Right ventricle myocardium superior (tissue), 1 donor: ENCODE measurements around the gene ERCC6. TPM values are rescaled to one million over a fixed set of nuclear protein-coding genes. Genes with fewer than 3 reads are reported as not detected.

Experiments
- ATAC-seq: fragments of 200-7000 bp; cut with Tn5 transposase; one replicate; pipeline ENCODE4 v1.9.1; 2020; ENCODE audit warnings: mild to moderate bottlenecking; ENCODE audit not compliant: poor library complexity
- DNase-seq: peaks from one replicate; pipeline ENCODE4 v3.0.0-alpha.2; 2020
- intact Hi-C: fragments of 100-400 bp; cut with DNase I; formaldehyde crosslinking; loops from one replicate; pipeline ENCODE4 v1.11.2; 2022
- total RNA-seq: library from RNA; stranded (reverse); fragmentation: NEBNext Ultra II Directional; extraction: Animal tissue kit (Norgen Biotek cat#: 25700); gene quantifications from one replicate; pipeline ENCODE4 v1.2.1, GENCODE V29; 2021
- donor health status: DM: no; HTN: yes; CAD: no; lungs with severe emphysema.

The ERCC6 gene
- total RNA-seq, 1 donor from 2014 or later, result 25.3 TPM

GRCh38 chr10:49519717-49520116 lies 19.2 kb downstream of the ERCC6 start:
- DNase-seq (no peak), ATAC-seq (peak; percentile 58)
- intact Hi-C loops, result loop anchor here (5.0 kb wide), 1 partner anchor 542 kb away; no protein-coding TSS in a partner anchor

- intact Hi-C loops, result loop anchor here (5.0 kb wide), 1 partner anchor 542 kb away; no protein-coding TSS in a partner anchor
- DNase-seq (no peak), ATAC-seq (peak; percentile 84)
These were observed 19.8 kb downstream of the ERCC6 start for GRCh38 chr10:49518982-49519578.

DNA sequence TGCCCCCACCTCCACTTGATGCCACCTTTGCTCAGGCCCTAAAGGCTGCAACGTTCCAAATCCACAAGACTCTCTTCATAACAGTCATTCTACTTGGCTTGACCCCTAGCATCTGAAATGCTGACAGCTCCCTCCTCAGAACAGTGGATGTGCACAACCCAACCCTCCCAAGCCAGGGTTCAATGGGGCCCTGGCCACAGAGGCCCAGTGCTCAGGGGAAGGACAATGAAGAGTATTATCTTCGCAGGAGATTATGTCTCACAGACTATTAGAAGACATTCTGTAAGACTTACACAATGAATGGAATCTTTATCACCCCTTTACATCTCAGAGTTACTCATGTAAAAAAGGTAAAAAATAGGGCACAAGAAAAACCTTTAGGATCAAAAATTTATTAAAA lies 20.4 kb downstream of the ERCC6 start:
- no peak for ATAC-seq
- no peak for DNase-seq
- intact Hi-C loops, result loop anchor here (5.0 kb wide), 1 partner anchor 541 kb away; no protein-coding TSS in a partner anchor

GRCh38 chr10:49516216-49516970 lies 22.5 kb downstream of the ERCC6 start:
- intact Hi-C loops, result loop anchor here (5.0 kb wide), 1 partner anchor 539 kb away; no protein-coding TSS in a partner anchor
- ATAC-seq (no peak), DNase-seq (no peak)

DNA sequence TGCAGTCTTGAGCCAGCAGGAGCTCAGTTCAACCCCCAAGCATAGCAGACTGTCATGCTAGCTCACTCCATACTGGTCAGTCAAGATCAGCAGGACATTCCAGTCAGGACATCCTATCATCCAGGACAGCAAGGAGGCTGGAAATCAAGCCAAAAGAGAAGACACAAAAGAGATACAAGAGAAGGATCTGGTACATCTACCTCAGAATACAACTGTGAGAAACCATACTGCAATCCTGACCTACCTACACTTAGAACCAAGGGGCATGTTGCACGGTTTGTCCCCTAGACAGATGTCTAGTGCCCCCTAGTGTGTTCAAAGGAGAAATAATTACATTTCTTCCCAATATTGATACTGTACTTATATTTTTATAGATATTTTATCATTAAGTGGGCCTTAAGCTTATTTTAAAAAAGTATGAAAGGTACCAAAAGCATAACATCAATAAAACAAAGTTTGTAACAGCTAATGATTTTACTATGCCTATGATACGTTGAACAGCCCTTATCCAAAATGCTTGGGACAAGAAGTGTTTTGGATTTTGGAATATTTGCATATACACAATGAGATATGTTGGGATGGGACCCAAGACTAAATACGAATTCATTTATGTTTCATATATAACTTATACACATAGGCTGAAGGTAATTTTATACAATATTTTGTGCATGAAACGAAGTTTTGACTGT lies 26.7 kb downstream of the ERCC6 start:
- DNase-seq (no peak), ATAC-seq (peak; percentile 58)
- intact Hi-C loops, result loop anchor here (5.0 kb wide), 1 partner anchor 105 kb away; no protein-coding TSS in a partner anchor

GRCh38 chr10:49509771-49510303 lies 29.1 kb downstream of the ERCC6 start:
- DNase-seq (no peak), ATAC-seq (no peak)
- intact Hi-C loops, result loop anchor here (5.0 kb wide), 1 partner anchor 103 kb away; no protein-coding TSS in a partner anchor

GRCh38 chr10:49508654-49509053 lies 30.3 kb downstream of the ERCC6 start:
- ATAC-seq (peak; percentile 49), DNase-seq (no peak)
- intact Hi-C loops, result no loop called here

DNA sequence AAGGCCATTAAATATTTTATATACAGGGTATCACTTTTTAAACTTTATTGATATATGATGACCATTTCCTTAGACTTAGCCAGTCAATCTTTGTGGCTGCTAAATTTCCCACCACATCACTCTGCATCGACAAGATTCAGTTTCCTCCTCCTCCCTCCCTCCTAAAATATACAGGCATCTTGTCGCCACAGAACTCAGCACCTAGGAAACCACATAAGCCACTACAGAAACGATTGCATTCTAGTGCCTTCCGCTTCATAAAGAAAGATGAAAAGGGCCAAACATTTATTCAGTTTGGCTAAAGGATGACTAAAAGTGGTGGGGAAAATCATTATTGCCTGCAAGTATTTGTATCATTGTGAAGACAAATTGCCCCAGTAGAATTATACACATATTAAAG lies 30.7 kb downstream of the ERCC6 start:
- intact Hi-C loops, result no loop called here
- ATAC-seq (no peak), DNase-seq (no peak)

- DNase-seq (no peak), ATAC-seq (no peak)
- intact Hi-C loops, result no loop called here
These were observed 33.3 kb downstream of the ERCC6 start for GRCh38 chr10:49505589-49505988.

GRCh38 chr10:49505076-49505475 lies 33.8 kb downstream of the ERCC6 start:
- intact Hi-C loops, result no loop called here
- ATAC-seq, result no peak
- DNase-seq, result no peak

- intact Hi-C loops, result no loop called here
- no peak for ATAC-seq
- no peak for DNase-seq
These were observed 34.4 kb downstream of the ERCC6 start for GRCh38 chr10:49504528-49504927.

- intact Hi-C loops, result no loop called here
- peak; percentile 45 for ATAC-seq
- no peak for DNase-seq
These were observed 36.6 kb downstream of the ERCC6 start for GRCh38 chr10:49502358-49502757.

DNA sequence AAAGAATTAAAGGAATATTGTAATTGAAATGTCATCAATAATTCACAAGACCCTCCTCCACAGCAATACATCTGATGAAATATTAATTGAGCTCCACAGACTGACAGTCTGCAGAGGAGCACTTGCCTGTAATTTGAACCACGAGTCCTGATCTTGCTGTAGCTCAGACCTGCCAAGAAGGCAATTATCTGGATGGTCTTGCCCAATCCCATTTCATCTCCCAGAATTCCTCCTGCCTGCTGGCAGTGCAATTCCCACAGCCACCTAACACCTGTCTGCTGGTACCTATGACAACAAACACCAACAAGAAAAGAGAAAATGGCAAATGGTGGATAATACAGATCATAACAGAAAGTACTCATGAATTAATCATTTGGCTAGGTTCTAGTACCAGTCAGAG lies 38.5 kb downstream of the ERCC6 start:
- intact Hi-C loops, result no loop called here
- ATAC-seq (peak; percentile 62), DNase-seq (no peak)

DNA sequence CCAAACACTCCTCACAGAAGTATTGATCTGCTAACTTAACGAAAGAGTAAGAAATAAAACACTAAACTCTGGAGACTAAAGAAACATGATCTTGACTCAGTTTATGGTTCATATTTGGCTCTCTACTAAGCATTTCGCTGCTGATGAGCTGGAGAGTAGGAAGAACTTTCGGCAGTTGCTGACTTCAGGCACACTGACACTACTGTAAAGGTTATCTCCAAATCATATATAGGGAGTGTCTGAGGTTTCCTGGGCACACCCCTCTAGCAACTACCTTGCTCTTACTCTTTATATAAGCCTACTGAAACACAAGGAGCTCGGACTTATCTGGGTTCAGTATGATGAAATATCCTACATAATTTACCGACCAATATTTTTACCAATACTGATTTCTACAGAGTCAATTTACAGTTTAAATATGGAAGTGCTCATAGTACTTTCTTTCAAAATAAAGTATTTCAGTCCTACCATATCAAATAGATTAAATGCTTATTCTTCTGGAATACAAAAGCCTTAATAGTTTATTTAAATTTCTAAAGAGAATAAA lies 39.5 kb downstream of the ERCC6 start:
- ATAC-seq (no peak), DNase-seq (no peak)
- intact Hi-C loops, result no loop called here

- intact Hi-C loops, result no loop called here
- no peak for DNase-seq
- ATAC-seq, result no peak
These were observed 40.5 kb downstream of the ERCC6 start for GRCh38 chr10:49498425-49498824.

DNA sequence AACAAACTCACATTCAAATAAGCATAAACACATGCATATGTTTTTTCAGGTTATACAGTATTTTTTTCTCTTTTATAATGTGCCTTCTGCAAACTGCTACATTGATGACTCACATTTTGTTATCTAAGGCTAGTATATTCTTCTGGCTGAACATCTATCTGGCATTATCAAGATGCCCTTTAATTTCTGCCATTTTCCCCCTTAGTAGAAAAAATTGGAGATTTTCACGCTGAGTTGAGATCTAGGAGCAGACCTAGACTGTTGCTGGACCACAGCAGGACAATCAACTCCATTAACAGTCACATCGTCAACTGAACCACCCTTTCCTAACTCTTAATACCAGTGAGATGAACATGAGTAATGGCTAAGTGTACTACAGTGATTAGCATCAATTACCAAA lies 41.6 kb downstream of the ERCC6 start:
- intact Hi-C loops, result no loop called here
- ATAC-seq (no peak), DNase-seq (no peak)

DNA sequence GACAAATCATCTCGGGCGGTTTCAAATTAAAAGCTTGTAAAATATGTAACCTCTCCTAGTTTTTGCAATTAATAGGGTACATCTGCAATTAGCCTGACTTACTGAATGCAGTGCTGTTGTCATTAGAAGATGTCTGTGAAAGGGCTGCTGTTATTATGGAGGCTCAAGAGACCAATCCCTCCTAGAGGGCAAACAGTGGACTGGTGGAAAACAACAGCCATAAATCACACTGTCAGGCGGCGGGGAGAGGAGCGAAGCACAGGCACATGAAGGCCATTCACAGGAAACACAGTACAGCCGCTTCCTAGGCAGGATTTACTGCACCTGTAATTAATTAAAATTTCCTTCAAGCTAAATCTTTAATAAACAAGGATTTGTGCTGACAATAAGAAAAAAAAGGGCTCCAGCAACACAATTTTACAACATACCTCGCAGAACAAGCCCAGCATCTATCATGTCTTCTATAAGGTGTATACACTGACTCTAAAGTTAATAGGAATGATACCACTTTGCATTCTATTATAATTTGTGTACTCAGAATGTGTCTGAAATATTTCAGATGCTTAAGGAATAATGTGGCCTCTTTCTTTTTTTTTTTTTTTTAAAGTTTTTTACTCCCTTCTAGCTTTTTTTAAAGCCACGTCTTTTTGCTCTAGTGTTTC lies 50.7 kb downstream of the ERCC6 start:
- ATAC-seq (no peak), DNase-seq (no peak)
- intact Hi-C loops, result no loop called here

DNA sequence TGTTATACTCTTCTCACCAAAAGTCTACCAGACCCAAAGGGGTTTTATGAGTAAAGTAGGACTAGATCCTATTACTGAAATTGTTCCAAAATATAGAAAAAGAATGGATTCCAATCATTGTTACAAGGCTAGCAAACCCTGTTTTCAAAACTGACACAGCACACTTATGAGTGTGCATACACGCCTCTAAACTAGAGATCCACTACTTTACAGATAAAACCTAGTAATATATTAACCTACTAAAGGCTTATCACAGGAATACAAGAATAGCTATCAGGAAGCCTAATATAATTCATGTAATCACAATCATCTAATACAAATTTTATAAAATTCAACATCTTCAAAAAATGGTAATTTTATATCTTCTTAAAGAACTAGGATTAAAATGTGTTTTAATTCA lies 52.2 kb downstream of the ERCC6 start:
- ATAC-seq (no peak), DNase-seq (no peak)
- intact Hi-C loops, result no loop called here

GRCh38 chr10:49486009-49486408 lies 52.9 kb downstream of the ERCC6 start:
- no peak for ATAC-seq
- intact Hi-C loops, result no loop called here

More at GRCh38 chr10:49486009-49486408, 52.9 kb downstream of the ERCC6 start:
- no peak for DNase-seq
